Small intestine (tissue), 7 donors: ENCODE data around the gene SWSAP1. TPM values are rescaled to one million over a fixed set of nuclear protein-coding genes. Genes with fewer than 3 reads are reported as not detected.

Experiments used
- DNase-seq, 2 donors: peaks; one replicate each; pipeline versions ENCODE4 v3.0.0 to v3.0.0-alpha.2; 2013
- FAIRE-seq: peaks from 2 replicates; lab custom pipeline; 2012; peaks lifted over from hg19 to GRCh38; lab: Jason Lieb, UNC
- H3K27ac ChIP-seq, 3 donors: one replicate each; pipeline ENCODE4 v1.5.1; 2013; ENCODE audit warnings: low read length in 2 of 3, mild to moderate bottlenecking in 2 of 3, control low read depth in 1 of 3, inconsistent platforms in 1 of 3, low read depth in 1 of 3, moderate library complexity in 1 of 3
- H3K27me3 ChIP-seq, 3 donors: one replicate each; pipeline ENCODE4 v1.6.1; 2013; ENCODE audit warnings: low read length in 3 of 3, inconsistent platforms in 1 of 3; ENCODE audit not compliant: control insufficient read depth in 3 of 3, insufficient read depth in 3 of 3
- H3K36me3 ChIP-seq, 3 donors: one replicate each; pipeline ENCODE4 v1.6.1; 2013; ENCODE audit warnings: low read length in 3 of 3, inconsistent platforms in 1 of 3, low read depth in 1 of 3, mild to moderate bottlenecking in 1 of 3, moderate library complexity in 1 of 3; ENCODE audit not compliant: control insufficient read depth in 3 of 3, insufficient read depth in 2 of 3
- H3K4me1 ChIP-seq, 3 donors: one replicate each; pipeline ENCODE4 v1.6.1; 2013; ENCODE audit warnings: low read length in 2 of 3, inconsistent platforms in 1 of 3, low read depth in 1 of 3, mild to moderate bottlenecking in 1 of 3, moderate library complexity in 1 of 3; ENCODE audit not compliant: control insufficient read depth in 3 of 3, insufficient read depth in 2 of 3
- H3K4me3 ChIP-seq, 3 donors: one replicate each; pipeline ENCODE4 v1.5.1; 2013; ENCODE audit warnings: low read length in 3 of 3, control low read depth in 1 of 3, inconsistent platforms in 1 of 3, low read depth in 1 of 3, mild to moderate bottlenecking in 1 of 3, moderate library complexity in 1 of 3
- H3K9me3 ChIP-seq, 2 donors: one replicate each; pipeline ENCODE4 v1.6.1; 2013; ENCODE audit warnings: low read depth in 1 of 2, low read length in 1 of 2; ENCODE audit not compliant: control insufficient read depth in 2 of 2, insufficient read depth in 1 of 2
- WGBS, 3 donors: extraction: QIAGEN DNeasy Blood & Tissue Kit; methylation state at CpG; one replicate each; pipeline ENCODE4 v1.1.7; 2013; 5-methylcytosine and 5-hydroxymethylcytosine counted together
- polyA plus RNA-seq, 4 donors: library from polyadenylated mRNA; stranded (reverse) in 3 of 4; unstranded in 1 of 4; fragments of 200-250 nt in 3 of 4; fragments of 120-200 nt in 1 of 4; gene quantifications; one replicate each; pipeline versions ENCODE4 v1.2.1 to v1.2.3, GENCODE V29; 2013
- donor health status: healthy with polysubstance abuse.
- donor health status: control.
- donor health status: control.
- donor health status: Bipolar disorder and iron deficiency.
- donor health status: healthy.

SWSAP1 gene
- polyA plus RNA-seq, 4 donors = 3.0 to 4.0 (median 3.2) TPM

DNA sequence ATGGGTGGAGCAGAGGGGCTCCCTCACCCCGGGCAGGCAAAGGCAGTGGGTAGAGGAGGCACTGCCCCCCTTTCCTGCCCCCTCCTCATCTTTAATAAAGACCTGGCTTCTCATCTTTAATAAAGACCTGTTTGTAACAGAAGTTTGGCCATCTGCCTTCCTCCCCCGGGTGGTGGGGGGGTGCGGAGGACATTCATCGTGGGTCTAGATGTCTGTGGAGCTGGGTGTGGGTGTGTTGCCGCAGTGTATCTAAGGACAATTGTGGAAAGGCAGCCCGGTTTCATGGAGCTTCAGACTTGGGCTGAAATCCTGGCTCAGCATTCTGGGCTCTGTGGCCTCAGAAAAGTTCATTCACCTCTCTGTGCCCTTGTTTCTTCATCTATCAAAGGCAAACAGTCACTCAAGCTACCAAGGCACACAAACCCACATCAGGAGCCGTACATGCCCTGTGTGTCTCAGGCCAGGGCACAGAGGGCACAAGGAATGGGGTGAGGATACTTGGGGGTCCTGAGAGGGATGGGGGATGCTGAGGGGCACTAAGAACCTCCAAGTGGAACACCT lies 8.8 kb upstream of the SWSAP1 start:
- FAIRE-seq (no peak), DNase-seq (no peak)
- 76 to 87% (median 85%) methylated on average over 7 of the region's 7 CpGs for WGBS, 3 donors
- Histone ChIP-seq H3K27ac (no peak overlapping the region), H3K4me3 (no peak overlapping the region), H3K4me1 (peaks cover 0 to 21% (median 0%) of the 10 kb centered on the region in 3 donors), H3K36me3 (peaks cover 0 to 54% (median 4%) of the 10 kb centered on the region in 3 donors), H3K9me3 (no peaks in the 10 kb centered on the region), H3K27me3 (peaks cover 0 to 3% (median 0%) of the 10 kb centered on the region in 3 donors)

DNA sequence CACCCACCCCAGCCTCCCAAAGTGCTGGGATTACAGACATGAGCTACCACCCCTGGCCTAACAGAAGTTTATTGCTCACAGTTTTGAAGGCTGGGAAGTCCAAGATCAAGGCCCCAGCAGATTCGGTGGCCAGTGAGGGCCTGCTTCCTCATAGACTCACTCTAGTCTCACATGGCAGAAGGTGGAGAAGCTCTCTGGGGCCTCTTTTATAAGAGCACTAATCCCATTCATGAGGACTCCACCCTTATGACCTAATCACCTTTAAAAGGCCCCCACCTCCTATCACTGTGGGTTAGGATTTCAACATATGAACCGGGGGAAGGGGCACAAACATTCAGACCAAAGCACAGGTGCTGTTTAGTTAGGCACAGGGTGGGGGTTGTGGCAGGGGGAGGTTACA lies 6.9 kb upstream of the SWSAP1 start:
- no peak for DNase-seq
- no peak for FAIRE-seq
- Histone ChIP-seq H3K36me3 (peaks cover 0 to 45% (median 4%) of the 10 kb centered on the region in 3 donors), H3K4me1 (peaks cover 0 to 2% (median 0%) of the 10 kb centered on the region in 3 donors), H3K4me3 (no peak overlapping the region), H3K9me3 (no peaks in the 10 kb centered on the region), H3K27ac (no peak overlapping the region), H3K27me3 (no peaks in the 10 kb centered on the region)
- WGBS, 3 donors = 71 to 85% (median 74%) methylated on average over 2 of the region's 2 CpGs

- Histone ChIP-seq H3K27ac (no peak overlapping the region), H3K36me3 (peaks cover 0 to 26% (median 4%) of the 10 kb centered on the region in 3 donors), H3K27me3 (no peaks in the 10 kb centered on the region), H3K4me1 (peaks cover 0 to 13% (median 4%) of the 10 kb centered on the region in 3 donors), H3K9me3 (no peaks in the 10 kb centered on the region), H3K4me3 (no peak overlapping the region)
- 89 to 100% (median 98%) methylated on average over 2 of the region's 2 CpGs for WGBS, 3 donors
- FAIRE-seq (no peak), DNase-seq (no peak)
These were observed 3.7 kb upstream of the SWSAP1 start for GRCh38 chr19:11370744-11371143.

DNA sequence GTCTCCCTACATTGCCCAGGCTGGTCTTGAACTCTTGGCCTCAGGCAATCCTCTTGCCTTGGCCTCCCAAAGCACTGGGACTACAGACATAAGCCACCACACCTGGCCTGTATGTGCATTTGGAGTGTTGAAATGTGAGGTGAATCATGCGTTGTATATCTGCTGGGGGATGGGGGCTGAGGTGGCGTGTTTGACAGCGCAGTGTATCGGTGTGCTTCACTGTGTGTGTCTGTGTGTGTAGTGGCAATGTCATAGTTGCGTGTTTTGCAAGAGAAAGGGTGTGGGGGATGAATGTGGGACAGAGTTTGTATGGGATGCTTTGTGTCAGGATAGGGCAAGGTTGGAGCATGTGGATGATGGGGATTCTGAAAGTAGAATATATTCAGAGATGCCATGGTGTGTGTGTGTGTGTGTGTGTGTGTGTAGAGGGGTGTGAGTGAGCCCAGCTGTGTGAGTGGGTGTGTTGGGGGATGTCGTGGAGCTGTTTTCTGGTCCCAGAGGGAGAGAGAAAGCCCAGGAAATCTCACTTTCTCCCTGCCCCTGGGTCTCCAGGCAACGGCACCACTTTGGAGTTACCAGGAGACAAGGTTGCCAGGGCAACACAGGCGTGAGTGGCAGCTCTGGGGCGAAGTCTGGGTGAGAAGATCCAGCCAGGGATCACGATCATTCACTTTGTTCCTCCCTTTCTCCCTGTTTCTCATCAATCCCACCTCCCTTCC lies 1.1 kb upstream of the SWSAP1 start:
- Histone ChIP-seq H3K9me3 (no peaks in the 10 kb centered on the region), H3K36me3 (peaks cover 0 to 23% (median 0%) of the 10 kb centered on the region in 3 donors), H3K27ac (peak overlapping the region in 1 of 3 donors; percentile 89), H3K4me1 (peaks cover 0 to 16% (median 4%) of the 10 kb centered on the region in 3 donors), H3K27me3 (no peaks in the 10 kb centered on the region), H3K4me3 (no peak overlapping the region)
- 47 to 53% (median 50%) methylated on average over 10 of the region's 10 CpGs for WGBS, 3 donors
- DNase-seq (peak; percentile 63 to 71), FAIRE-seq (no peak)

- WGBS, 3 donors = 10 to 34% (median 16%) methylated on average over 11 of the region's 11 CpGs
- Histone ChIP-seq H3K9me3 (no peaks in the 10 kb centered on the region), H3K4me3 (peak overlapping the region in 2 of 3 donors; percentile 55 to 60), H3K36me3 (peaks cover 0 to 27% (median 0%) of the 10 kb centered on the region in 3 donors), H3K27ac (peak overlapping the region in 2 of 3 donors; percentile 89 to 100), H3K4me1 (peaks cover 0 to 16% (median 4%) of the 10 kb centered on the region in 3 donors), H3K27me3 (no peaks in the 10 kb centered on the region)
- FAIRE-seq (no peak), DNase-seq (no peak)
These were observed 507 bp upstream of the SWSAP1 start for GRCh38 chr19:11373885-11374432.

DNA sequence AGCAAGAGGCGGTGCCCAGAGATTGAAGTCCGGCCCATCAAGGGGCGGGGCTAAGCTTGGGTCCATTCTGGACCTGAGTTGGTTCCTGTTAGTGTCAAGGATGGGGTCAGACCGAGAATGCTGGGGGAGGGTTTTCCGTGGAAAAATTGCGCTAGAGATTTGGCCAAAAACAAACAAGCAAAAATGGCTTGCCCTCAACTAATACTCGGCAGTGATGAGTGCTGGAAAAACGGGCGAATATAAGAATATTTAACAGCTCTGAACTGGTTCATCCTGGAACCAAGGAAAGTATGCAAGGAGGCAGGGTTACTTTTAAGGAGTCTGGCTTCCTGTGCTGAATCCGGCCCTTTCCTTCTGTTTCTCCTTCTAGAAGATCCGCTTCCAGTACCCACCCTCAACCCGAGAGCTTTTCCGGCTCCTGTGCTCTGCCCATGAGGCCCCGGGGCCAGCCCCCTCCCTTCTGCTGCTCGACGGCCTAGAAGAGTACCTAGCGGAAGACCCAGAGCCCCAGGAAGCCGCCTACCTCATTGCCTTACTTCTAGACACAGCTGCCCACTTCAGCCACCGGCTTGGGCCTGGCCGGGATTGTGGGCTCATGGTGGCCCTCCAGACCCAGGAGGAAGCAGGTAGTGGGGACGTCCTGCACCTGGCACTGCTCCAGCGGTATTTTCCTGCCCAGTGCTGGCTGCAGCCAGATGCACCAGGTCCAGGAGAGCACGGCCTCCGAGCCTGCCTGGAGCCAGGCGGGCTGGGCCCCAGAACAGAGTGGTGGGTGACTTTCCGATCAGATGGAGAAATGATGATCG lies 880 bp downstream of the SWSAP1 start:
- Histone ChIP-seq H3K36me3 (peaks cover 0 to 27% (median 0%) of the 10 kb centered on the region in 3 donors), H3K9me3 (no peaks in the 10 kb centered on the region), H3K27me3 (no peaks in the 10 kb centered on the region), H3K4me1 (peaks cover 0 to 16% (median 4%) of the 10 kb centered on the region in 3 donors), H3K27ac (peak overlapping the region; percentile 25 to 100 (median 89)), H3K4me3 (peak overlapping the region; percentile 40 to 60 (median 44))
- FAIRE-seq (no peak), DNase-seq (peak in 1 of 2 donors; percentile 55)
- WGBS, 3 donors = 8 to 14% (median 12%) methylated on average over 27 of the region's 27 CpGs

GRCh38 chr19:11377237-11377636 lies 2.8 kb downstream of the SWSAP1 start:
- no peak for FAIRE-seq
- H3K27me3 ChIP-seq = peaks cover 0 to 5% (median 0%) of the 10 kb centered on the region in 3 donors
- peak overlapping the region in 2 of 3 donors; percentile 8 to 49 for H3K27ac ChIP-seq
- H3K4me1 ChIP-seq = peaks cover 0 to 28% (median 8%) of the 10 kb centered on the region in 3 donors
- H3K4me3 ChIP-seq = no peak overlapping the region
- H3K36me3 ChIP-seq = peaks cover 0 to 28% (median 0%) of the 10 kb centered on the region in 3 donors
- no peaks in the 10 kb centered on the region for H3K9me3 ChIP-seq
- DNase-seq = peak; percentile 27 to 49

- H3K9me3 ChIP-seq = no peaks in the 10 kb centered on the region
- 98% methylated on average over 3 of the region's 3 CpGs for WGBS, 3 donors
- no peak for DNase-seq
- no peak overlapping the region for H3K27ac ChIP-seq
- H3K4me1 ChIP-seq = peaks cover 0 to 30% (median 8%) of the 10 kb centered on the region in 3 donors
- H3K4me3 ChIP-seq = no peak overlapping the region
- FAIRE-seq = no peak
- H3K36me3 ChIP-seq = peaks cover 0 to 28% (median 0%) of the 10 kb centered on the region in 3 donors
- H3K27me3 ChIP-seq = peaks cover 0 to 8% (median 0%) of the 10 kb centered on the region in 3 donors
These were observed 3.3 kb downstream of the SWSAP1 start for GRCh38 chr19:11377756-11378155.
